ENCODE results near the gene POLR2C.

POLR2C gene

GRCh38 chr16:57478396-57479204 is 16.1 kb downstream of the POLR2C start:
- Histone ChIP-seq H3K27me3 (ENCODE audit: insufficient read depth, low read depth, severe bottlenecking) (no peaks in the 10 kb centered on the region), H3K4me3 (ENCODE audit: low read depth, low read length) (no peak overlapping the region), H3K36me3 (peaks cover 11% of the 10 kb centered on the region), H3K9me3 (ENCODE audit: severe bottlenecking) (no peaks in the 10 kb centered on the region), H3K27ac (no peak overlapping the region)
- TF ChIP-seq CTCF (IDR thresholded peaks at IDR 0.05; ENCODE audit: low read depth, low read length) = no peak
- no peak for DNase-seq

DNA sequence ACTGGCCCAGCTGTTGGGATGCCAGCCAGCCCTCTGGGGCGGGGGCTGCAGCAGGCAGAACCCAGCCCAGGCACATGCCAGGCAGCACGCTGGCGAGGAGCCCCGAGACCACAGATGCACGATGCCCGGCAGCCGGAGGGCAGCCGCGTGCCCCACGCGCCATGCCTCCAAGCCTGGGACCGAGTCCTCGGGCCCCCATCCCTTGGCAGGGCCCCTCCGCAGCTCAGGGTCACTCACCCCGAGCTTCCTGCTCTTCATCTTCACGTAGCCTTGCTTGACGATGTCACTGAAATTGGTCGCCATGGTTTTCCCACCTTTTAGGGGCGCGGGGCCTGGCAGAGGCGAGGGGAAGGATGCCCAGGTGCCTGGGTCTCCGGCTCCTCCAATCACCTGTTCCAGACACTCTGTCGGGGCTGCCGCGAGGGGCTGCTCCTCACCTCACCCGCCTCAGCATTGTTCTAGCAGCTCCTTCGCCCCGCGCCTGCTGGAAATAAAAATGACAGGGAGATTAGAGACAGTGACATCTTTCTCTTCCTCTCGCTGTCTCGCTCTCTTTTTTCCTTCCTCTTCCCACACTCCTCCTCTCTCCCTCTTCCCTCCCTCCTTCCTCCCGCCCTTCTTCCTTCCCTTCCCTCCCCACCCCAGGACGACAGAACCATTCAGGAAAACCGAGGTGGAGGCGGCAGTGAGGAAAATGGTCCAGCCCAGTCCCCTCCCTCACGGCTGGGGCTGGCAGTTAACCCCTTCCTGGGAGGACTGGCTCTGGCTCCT is 16.9 kb downstream of the POLR2C start:
- TF ChIP-seq CTCF (IDR thresholded peaks at IDR 0.05; ENCODE audit: low read depth, low read length) = no peak
- DNase-seq = peak; percentile 81
- H3K9me3 ChIP-seq (ENCODE audit: severe bottlenecking) = no peaks in the 10 kb centered on the region
- H3K4me3 ChIP-seq (ENCODE audit: low read depth, low read length) = peak overlapping the region; percentile 27
- H3K27ac ChIP-seq = peak overlapping the region; percentile 51
- H3K36me3 ChIP-seq = peaks cover 3% of the 10 kb centered on the region
- no peaks in the 10 kb centered on the region for H3K27me3 ChIP-seq (ENCODE audit: insufficient read depth, low read depth, severe bottlenecking)

DNA sequence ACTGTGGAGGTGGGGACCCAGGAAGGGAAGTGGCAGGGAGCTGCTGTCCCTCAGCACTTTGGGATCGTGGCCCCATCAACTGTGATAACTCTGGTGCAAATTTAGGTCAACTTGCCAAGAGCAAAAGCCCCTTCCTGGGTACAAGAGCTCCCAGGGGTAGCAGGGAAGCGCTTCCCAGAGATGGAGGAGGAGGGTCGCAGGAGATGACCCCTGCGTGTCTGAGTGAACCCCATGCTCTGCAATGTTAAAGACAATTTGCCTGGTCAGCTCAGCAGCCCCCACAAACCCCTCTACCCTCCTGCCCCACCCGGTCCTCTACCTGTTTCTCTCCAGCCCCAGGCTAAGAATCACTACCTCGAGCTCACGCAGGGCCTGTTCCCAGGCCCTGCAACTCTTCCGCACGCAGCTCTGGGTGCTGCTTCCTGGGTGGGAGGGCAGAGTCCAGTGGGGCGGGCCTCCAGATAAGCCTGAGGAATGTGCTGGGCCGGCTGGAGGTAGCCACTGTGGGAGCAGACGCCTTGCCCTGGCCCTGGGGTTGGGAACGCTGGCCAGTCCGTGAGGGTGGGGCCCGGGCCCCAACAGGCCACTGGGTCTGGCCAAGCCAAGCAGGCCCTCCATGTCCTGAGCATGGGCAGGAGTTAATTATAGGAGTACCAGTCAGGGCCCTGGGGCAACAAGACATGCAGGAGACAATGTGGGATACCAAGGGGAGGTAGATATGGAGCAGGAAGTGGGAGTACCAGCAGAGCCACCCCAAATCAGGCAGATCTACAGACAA is 17.7 kb downstream of the POLR2C start:
- Histone ChIP-seq H3K9me3 (ENCODE audit: severe bottlenecking) (no peaks in the 10 kb centered on the region), H3K27ac (peak overlapping the region; percentile 51), H3K4me3 (ENCODE audit: low read depth, low read length) (peak overlapping the region; percentile 27), H3K36me3 (no peaks in the 10 kb centered on the region), H3K27me3 (ENCODE audit: insufficient read depth, low read depth, severe bottlenecking) (no peaks in the 10 kb centered on the region)
- peak; percentile 74 for DNase-seq
- TF ChIP-seq CTCF (IDR thresholded peaks at IDR 0.05; ENCODE audit: low read depth, low read length) = no peak

GRCh38 chr16:57480754-57481230 is 18.3 kb downstream of the POLR2C start:
- DNase-seq = no peak
- TF ChIP-seq CTCF (IDR thresholded peaks at IDR 0.05; ENCODE audit: low read depth, low read length) = no peak
- no peak overlapping the region; the same call in 1 of the 2 replicates for H3K27ac ChIP-seq
- H3K9me3 ChIP-seq (ENCODE audit: severe bottlenecking) = no peaks in the 10 kb centered on the region
- no peak overlapping the region for H3K4me3 ChIP-seq (ENCODE audit: low read depth, low read length)
- no peaks in the 10 kb centered on the region for H3K36me3 ChIP-seq
- H3K27me3 ChIP-seq (ENCODE audit: insufficient read depth, low read depth, severe bottlenecking) = no peaks in the 10 kb centered on the region

DNA sequence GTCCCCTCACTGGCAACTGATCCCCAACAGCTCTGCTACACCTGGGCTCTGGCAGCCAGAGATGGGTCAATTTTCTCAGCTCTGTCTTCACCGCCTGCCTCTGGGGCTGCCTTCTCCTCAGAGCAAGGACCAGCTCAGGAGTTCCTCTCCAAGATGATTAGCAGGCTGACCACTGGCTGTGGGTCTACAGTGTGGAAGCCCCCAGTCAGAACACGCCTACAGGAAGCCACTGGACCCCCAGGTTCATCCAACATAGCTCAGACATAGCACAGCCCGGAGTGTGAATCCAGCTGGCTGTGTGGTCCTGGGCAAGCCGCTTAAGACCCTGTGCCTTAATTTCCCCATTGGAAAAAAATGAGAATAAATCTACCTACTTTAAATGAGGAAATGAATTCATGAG is 18.9 kb downstream of the POLR2C start:
- no peak for DNase-seq
- H3K4me3 ChIP-seq (ENCODE audit: low read depth, low read length) = no peak overlapping the region
- TF ChIP-seq CTCF (IDR thresholded peaks at IDR 0.05; ENCODE audit: low read depth, low read length) = no peak

More for the DNA sequence above, 18.9 kb downstream of the POLR2C start:
- no peaks in the 10 kb centered on the region for H3K36me3 ChIP-seq
- H3K9me3 ChIP-seq (ENCODE audit: severe bottlenecking) = no peaks in the 10 kb centered on the region
- H3K27ac ChIP-seq = no peak overlapping the region
- no peaks in the 10 kb centered on the region for H3K27me3 ChIP-seq (ENCODE audit: insufficient read depth, low read depth, severe bottlenecking)
